Kidney (tissue), 14 donors: ENCODE results near the gene TNFSF13. TPM values are rescaled to one million over a fixed set of nuclear protein-coding genes. Genes with fewer than 3 reads are reported as not detected.

Experiments used
- DNase-seq, 5 donors: peaks; one replicate each; pipeline ENCODE4 v3.0.0-alpha.2; 2013 to 2020
- FAIRE-seq: peaks from 2 replicates; lab custom pipeline; 2012; peaks lifted over from hg19 to GRCh38; lab: Jason Lieb, UNC
- H3K27ac ChIP-seq, 2 donors: one replicate each; pipeline ENCODE4 v1.7.0; 2013; ENCODE audit warnings: low read depth in 2 of 2, low read length in 2 of 2, inconsistent platforms in 1 of 2
- H3K27me3 ChIP-seq: one replicate; pipeline ENCODE4 v1.7.1; 2013; ENCODE audit warnings: low read length, inconsistent platforms; ENCODE audit not compliant: control insufficient read depth, insufficient read depth
- H3K36me3 ChIP-seq, 3 donors: one replicate each; pipeline versions ENCODE4 v1.7.0 to v1.7.1; 2013; ENCODE audit warnings: low read length in 3 of 3, control low read depth in 1 of 3, inconsistent platforms in 1 of 3; ENCODE audit not compliant: insufficient read depth in 3 of 3, control insufficient read depth in 2 of 3
- H3K4me1 ChIP-seq, 3 donors: one replicate each; pipeline versions ENCODE4 v1.7.0 to v1.7.1; 2013; ENCODE audit warnings: low read length in 3 of 3, inconsistent platforms in 1 of 3, low read depth in 1 of 3; ENCODE audit not compliant: control insufficient read depth in 2 of 3, insufficient read depth in 2 of 3
- H3K4me3 ChIP-seq, 3 donors: one replicate each; pipeline versions ENCODE4 v1.7.0 to v1.8.1; 2013; ENCODE audit warnings: low read length in 3 of 3, control low read depth in 1 of 3, inconsistent platforms in 1 of 3
- H3K9ac ChIP-seq, 3 donors: one replicate each; pipeline versions ENCODE4 v1.7.0 to v1.7.1; 2013; ENCODE audit warnings: low read length in 3 of 3, control low read depth in 1 of 3, inconsistent platforms in 1 of 3
- H3K9me3 ChIP-seq, 3 donors: one replicate each; pipeline versions ENCODE4 v1.7.0 to v1.7.1; 2013; ENCODE audit warnings: low read length in 3 of 3, control low read depth in 1 of 3, inconsistent platforms in 1 of 3; ENCODE audit not compliant: control insufficient read depth in 2 of 3, insufficient read depth in 1 of 3
- intact Hi-C: fragments of 100-400 bp; cut with DNase I; formaldehyde crosslinking; loops from one replicate; pipeline ENCODE4 v1.11.1; 2022
- polyA plus RNA-seq: library from polyadenylated mRNA; stranded (reverse); fragments of 350-450 nt; fragmentation: Illumina TruSeq; extraction: RNeasy Lipid Tissue Mini Kit (QIAGEN cat#74804); gene quantifications from one replicate; pipeline ENCODE4 v1.2.3, GENCODE V29; 2014; ENCODE audit warnings: low read depth, low replicate concordance; ENCODE audit not compliant: insufficient read depth
- total RNA-seq: library from RNA; stranded (reverse); fragmentation: NEBNext Ultra II Directional; extraction: Animal tissue kit (Norgen Biotek cat#: 25700); gene quantifications from one replicate; pipeline ENCODE4 v1.2.1, GENCODE V29; 2021
- TF ChIP-seq, protein P1 (sequence below): IDR thresholded peaks from 3 replicates; pipeline ENCODE4 v1.5.1; 2012; ENCODE audit warnings: mild to moderate bottlenecking, moderate library complexity, borderline replicate concordance; ENCODE audit not compliant: insufficient read depth; ENCODE audit errors: extremely low read depth
- donor health status: control.
- donor health status: control.
- donor health status: control.
- donor health status: control.
- donor health status: control.
- donor health status: DM: yes; HTN: yes; CAD: no.
- donor health status: Normal renal cell carcinoma (clear cell type).

TNFSF13 gene
- total and polyA plus RNA-seq, 2 donors from 2014 or later: 68.6 to 99.2 TPM

DNA sequence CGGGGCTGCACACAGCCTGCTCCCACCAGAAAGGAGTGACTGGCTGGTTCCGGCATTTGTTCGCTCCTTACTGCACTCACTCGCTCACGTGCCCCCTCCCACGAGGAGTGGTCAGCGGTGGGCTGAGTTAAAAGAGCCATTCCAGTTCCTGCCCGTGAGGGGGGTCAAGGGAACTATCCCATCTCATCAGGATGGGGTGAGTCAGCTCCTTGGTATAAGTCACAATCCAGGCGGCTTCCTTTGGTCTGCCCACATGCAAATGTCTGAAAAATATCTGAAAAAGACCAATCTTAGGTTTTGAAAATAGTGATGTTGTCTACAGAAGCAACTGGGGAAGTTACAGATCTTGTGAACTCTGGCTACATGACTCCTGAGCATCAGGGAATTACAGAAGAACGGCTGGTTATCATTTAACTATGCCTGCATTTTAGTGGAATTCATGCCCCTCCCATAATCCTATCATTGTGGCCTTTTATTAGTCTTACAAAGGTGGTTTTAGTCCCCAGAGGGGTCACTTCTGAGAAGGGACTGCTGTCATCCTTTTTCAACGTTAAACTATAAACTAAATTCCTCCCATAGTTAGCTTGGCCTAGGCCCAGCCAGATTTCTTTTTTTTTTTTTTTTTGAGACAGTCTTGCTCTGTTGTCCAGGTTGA is 19.5 kb upstream of the TNFSF13 start:
- H3K4me1 ChIP-seq: peaks cover 0 to 7% (median 3%) of the 10 kb centered on the region in 3 donors
- H3K9me3 ChIP-seq: peaks cover 0 to 7% (median 0%) of the 10 kb centered on the region in 3 donors
- no peak overlapping the region for H3K9ac ChIP-seq
- FAIRE-seq (no peak), DNase-seq (peak in 1 of 5 donors; percentile 32)
- intact Hi-C loops: no loop called here
- peak overlapping the region in 1 of 3 donors; percentile 2 for H3K4me3 ChIP-seq
- H3K27me3 ChIP-seq: no peaks in the 10 kb centered on the region
- TF ChIP-seq, protein P1, sequence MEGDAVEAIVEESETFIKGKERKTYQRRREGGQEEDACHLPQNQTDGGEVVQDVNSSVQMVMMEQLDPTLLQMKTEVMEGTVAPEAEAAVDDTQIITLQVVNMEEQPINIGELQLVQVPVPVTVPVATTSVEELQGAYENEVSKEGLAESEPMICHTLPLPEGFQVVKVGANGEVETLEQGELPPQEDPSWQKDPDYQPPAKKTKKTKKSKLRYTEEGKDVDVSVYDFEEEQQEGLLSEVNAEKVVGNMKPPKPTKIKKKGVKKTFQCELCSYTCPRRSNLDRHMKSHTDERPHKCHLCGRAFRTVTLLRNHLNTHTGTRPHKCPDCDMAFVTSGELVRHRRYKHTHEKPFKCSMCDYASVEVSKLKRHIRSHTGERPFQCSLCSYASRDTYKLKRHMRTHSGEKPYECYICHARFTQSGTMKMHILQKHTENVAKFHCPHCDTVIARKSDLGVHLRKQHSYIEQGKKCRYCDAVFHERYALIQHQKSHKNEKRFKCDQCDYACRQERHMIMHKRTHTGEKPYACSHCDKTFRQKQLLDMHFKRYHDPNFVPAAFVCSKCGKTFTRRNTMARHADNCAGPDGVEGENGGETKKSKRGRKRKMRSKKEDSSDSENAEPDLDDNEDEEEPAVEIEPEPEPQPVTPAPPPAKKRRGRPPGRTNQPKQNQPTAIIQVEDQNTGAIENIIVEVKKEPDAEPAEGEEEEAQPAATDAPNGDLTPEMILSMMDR: no peak
- H3K27ac ChIP-seq: peak overlapping the region; percentile 59 to 75
- no peaks in the 10 kb centered on the region for H3K36me3 ChIP-seq

- intact Hi-C loops: no loop called here
- TF ChIP-seq, protein P1: no peak
- no peak overlapping the region for H3K27ac ChIP-seq
- no peaks in the 10 kb centered on the region for H3K36me3 ChIP-seq
- no peaks in the 10 kb centered on the region for H3K27me3 ChIP-seq
- no peak overlapping the region for H3K9ac ChIP-seq
- peaks cover 0 to 7% (median 0%) of the 10 kb centered on the region in 3 donors for H3K9me3 ChIP-seq
- no peak for FAIRE-seq
- peak in 1 of 5 donors; percentile 34 for DNase-seq
- H3K4me1 ChIP-seq: peaks cover 0 to 9% (median 3%) of the 10 kb centered on the region in 3 donors
- H3K4me3 ChIP-seq: no peak overlapping the region
These were observed 17.4 kb upstream of the TNFSF13 start for GRCh38 chr17:7541074-7541621.

GRCh38 chr17:7544911-7545310 is 13.6 kb upstream of the TNFSF13 start:
- DNase-seq (no peak), FAIRE-seq (peak; percentile 41)
- Histone ChIP-seq H3K4me3 (no peak overlapping the region), H3K27me3 (no peaks in the 10 kb centered on the region), H3K9me3 (no peaks in the 10 kb centered on the region), H3K4me1 (peaks cover 0 to 12% (median 10%) of the 10 kb centered on the region in 3 donors), H3K27ac (no peak overlapping the region), H3K9ac (no peak overlapping the region), H3K36me3 (no peaks in the 10 kb centered on the region)
- intact Hi-C loops: no loop called here
- TF ChIP-seq, protein P1: no peak
